GM04504 (cell line): Measurements from ENCODE around the gene CFAP161.

Experiments used
- DNase-seq: peaks from one replicate; pipeline ENCODE4 v3.0.0-alpha.2; 2012; ENCODE audit warnings: low read depth

The CFAP161 gene

GRCh38 chr15:81133782-81134461 lies at the start of gene CFAP161:
CFAP161 (plus strand) TSS chr15:81134270; CDS start chr15:81134330, 60 bp downstream.
- DNase-seq = no peak

GRCh38 chr15:81084716-81085115 lies 49.4 kb upstream of the CFAP161 start:
- no peak for DNase-seq

- DNase-seq = no peak
Observed at GRCh38 chr15:81085213-81085612, 48.9 kb upstream of the CFAP161 start.

GRCh38 chr15:81085898-81086297 lies 48.2 kb upstream of the CFAP161 start:
- DNase-seq = no peak

GRCh38 chr15:81087066-81087465 lies 47.0 kb upstream of the CFAP161 start:
- peak; percentile 63 for DNase-seq

- DNase-seq = no peak
Observed at GRCh38 chr15:81087694-81088093, 46.4 kb upstream of the CFAP161 start.

- DNase-seq = no peak
Observed at GRCh38 chr15:81088470-81089013, 45.5 kb upstream of the CFAP161 start.

- DNase-seq = peak; percentile 93
Observed at GRCh38 chr15:81091889-81092558, 42.0 kb upstream of the CFAP161 start.

- no peak for DNase-seq
Observed at GRCh38 chr15:81092559-81092902, 41.5 kb upstream of the CFAP161 start.

GRCh38 chr15:81093961-81094360 lies 40.1 kb upstream of the CFAP161 start:
- no peak for DNase-seq

GRCh38 chr15:81095690-81096365 lies 38.2 kb upstream of the CFAP161 start:
- DNase-seq = no peak

GRCh38 chr15:81096398-81096797 lies 37.7 kb upstream of the CFAP161 start:
- DNase-seq = no peak

- DNase-seq = no peak
Observed at GRCh38 chr15:81097116-81097889, 36.8 kb upstream of the CFAP161 start.

GRCh38 chr15:81097890-81098280 lies 36.2 kb upstream of the CFAP161 start:
- no peak for DNase-seq

GRCh38 chr15:81098349-81098748 lies 35.7 kb upstream of the CFAP161 start:
- DNase-seq = no peak

GRCh38 chr15:81098861-81099651 lies 35.0 kb upstream of the CFAP161 start:
- DNase-seq = no peak

GRCh38 chr15:81101894-81102815 lies 31.9 kb upstream of the CFAP161 start:
- DNase-seq = no peak

- no peak for DNase-seq
Observed at GRCh38 chr15:81103857-81104256, 30.2 kb upstream of the CFAP161 start.

GRCh38 chr15:81105545-81105944 lies 28.5 kb upstream of the CFAP161 start:
- DNase-seq = no peak

GRCh38 chr15:81106560-81106959 lies 27.5 kb upstream of the CFAP161 start:
- DNase-seq = peak; percentile 65
